Glutamatergic neuron (in vitro differentiated cells): ENCODE results near the gene BMF. TPM values are rescaled to one million over a fixed set of nuclear protein-coding genes. Genes with fewer than 3 reads are reported as not detected.

Source experiments
- DNase-seq: peaks from one replicate; pipeline ENCODE4 v3.0.0; 2022
- H3K27ac Mint-ChIP-seq: one replicate; pipeline ENCODE4 v1.8.0; 2020; ENCODE audit warnings: mild to moderate bottlenecking, mixed read lengths, inconsistent platforms; ENCODE audit not compliant: unreplicated experiment
- H3K27me3 Mint-ChIP-seq: one replicate; pipeline ENCODE4 v1.8.0; 2020; ENCODE audit warnings: mild to moderate bottlenecking, moderate library complexity, mixed read lengths, inconsistent platforms; ENCODE audit not compliant: unreplicated experiment
- H3K36me3 Mint-ChIP-seq: one replicate; pipeline ENCODE4 v1.8.0; 2020; ENCODE audit warnings: mild to moderate bottlenecking, mixed read lengths, inconsistent platforms; ENCODE audit not compliant: unreplicated experiment
- H3K4me1 Mint-ChIP-seq: one replicate; pipeline ENCODE4 v1.8.0; 2020; ENCODE audit warnings: mild to moderate bottlenecking, low read depth, mixed read lengths, inconsistent platforms; ENCODE audit not compliant: unreplicated experiment
- H3K4me3 Mint-ChIP-seq: one replicate; pipeline ENCODE4 v1.8.0; 2020; ENCODE audit warnings: mild to moderate bottlenecking, mixed read lengths, inconsistent platforms; ENCODE audit not compliant: unreplicated experiment
- H3K9me3 Mint-ChIP-seq: one replicate; pipeline ENCODE4 v1.8.0; 2020; ENCODE audit warnings: mild to moderate bottlenecking, moderate library complexity, mixed read lengths, inconsistent platforms; ENCODE audit not compliant: unreplicated experiment
- CTCF ChIP-seq: fragments of 200-600 bp; sonication (generic); IDR thresholded peaks from one replicate; pipeline ENCODE4 v1.5.0; 2021; ENCODE audit not compliant: partially characterized antibody, unreplicated experiment
- total RNA-seq: library from RNA; stranded (reverse); fragmentation: NEBNext Ultra II Directional; extraction: Animal tissue kit (Norgen Biotek cat#: 25700); gene quantifications from one replicate; pipeline ENCODE4 v1.2.1, GENCODE V29; 2021; ENCODE audit not compliant: unreplicated experiment

Gene BMF
- total RNA-seq, 1 donor from 2014 or later: 11.3 TPM

DNA sequence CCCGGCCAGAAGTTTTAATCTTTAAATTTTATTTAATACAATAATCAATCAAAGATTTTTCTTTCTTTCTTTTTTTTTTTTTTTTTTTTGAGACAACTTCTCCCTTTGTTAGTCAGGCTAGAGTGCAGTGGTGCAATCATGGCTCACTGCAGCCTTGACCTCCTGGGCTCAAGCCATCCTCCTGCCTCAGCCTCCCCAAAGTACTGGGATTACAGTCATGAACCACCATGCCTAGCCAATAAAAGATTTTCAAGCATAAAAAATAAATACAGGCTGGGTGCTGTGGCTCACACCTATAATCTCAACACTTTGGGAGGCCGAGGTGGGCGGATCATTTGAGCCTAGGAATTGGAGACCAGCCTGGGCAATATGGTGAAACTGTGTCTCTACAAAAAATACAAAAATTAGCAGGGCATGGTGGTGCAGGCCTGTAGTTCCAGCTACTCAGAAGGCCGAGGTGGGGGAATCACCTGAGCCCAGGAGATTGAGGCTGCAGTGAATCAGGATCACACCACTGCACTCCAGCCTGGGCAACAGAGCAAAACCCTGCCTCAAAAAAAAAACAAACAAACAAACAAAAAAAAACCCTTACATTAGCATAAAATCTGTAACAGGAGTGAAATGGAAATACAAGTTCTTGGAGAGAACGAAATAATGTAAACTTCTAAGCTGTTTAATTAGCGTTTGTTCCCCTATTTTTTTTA, 40.6 kb downstream of the BMF start:
- DNase-seq: no peak
- H3K27ac Mint-ChIP-seq: no peak overlapping the region
- no peak for TF ChIP-seq CTCF
- no peaks in the 10 kb centered on the region for H3K27me3 Mint-ChIP-seq
- peaks cover 2% of the 10 kb centered on the region for H3K4me1 Mint-ChIP-seq
- no peaks in the 10 kb centered on the region for H3K36me3 Mint-ChIP-seq
- H3K9me3 Mint-ChIP-seq: peaks cover 1% of the 10 kb centered on the region
- no peak overlapping the region for H3K4me3 Mint-ChIP-seq

GRCh38 chr15:40066589-40066988, 42.1 kb downstream of the BMF start:
- Mint-ChIP-seq H3K36me3 (no peaks in the 10 kb centered on the region), H3K9me3 (peaks cover 1% of the 10 kb centered on the region), H3K27ac (no peak overlapping the region), H3K27me3 (no peaks in the 10 kb centered on the region), H3K4me1 (peaks cover 2% of the 10 kb centered on the region), H3K4me3 (no peak overlapping the region)
- DNase-seq: no peak
- no peak for TF ChIP-seq CTCF

DNA sequence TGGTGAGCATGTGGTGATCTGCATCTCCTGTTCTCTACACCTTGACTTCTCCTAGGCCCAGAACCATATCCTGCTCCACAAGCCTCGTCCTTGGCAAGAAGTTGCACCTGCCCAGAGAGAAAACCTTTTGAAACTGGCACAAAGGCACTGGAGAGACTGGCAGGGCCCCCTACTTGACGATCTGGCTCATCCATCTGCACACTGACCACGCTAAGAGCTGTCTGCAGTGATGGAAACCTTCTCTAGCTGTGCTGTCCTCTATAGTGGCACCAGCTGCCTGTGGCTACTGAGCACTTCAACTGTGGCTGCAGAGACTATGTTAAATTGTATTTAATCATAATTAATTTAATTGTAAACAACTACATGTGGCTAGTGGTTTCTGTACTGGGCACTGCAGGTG, 43.5 kb downstream of the BMF start:
- no peak for DNase-seq
- no peak overlapping the region for H3K27ac Mint-ChIP-seq
- peaks cover 2% of the 10 kb centered on the region for H3K4me1 Mint-ChIP-seq
- H3K9me3 Mint-ChIP-seq: peaks cover 1% of the 10 kb centered on the region
- H3K36me3 Mint-ChIP-seq: no peaks in the 10 kb centered on the region
- H3K27me3 Mint-ChIP-seq: no peaks in the 10 kb centered on the region
- H3K4me3 Mint-ChIP-seq: no peak overlapping the region
- no peak for TF ChIP-seq CTCF

DNA sequence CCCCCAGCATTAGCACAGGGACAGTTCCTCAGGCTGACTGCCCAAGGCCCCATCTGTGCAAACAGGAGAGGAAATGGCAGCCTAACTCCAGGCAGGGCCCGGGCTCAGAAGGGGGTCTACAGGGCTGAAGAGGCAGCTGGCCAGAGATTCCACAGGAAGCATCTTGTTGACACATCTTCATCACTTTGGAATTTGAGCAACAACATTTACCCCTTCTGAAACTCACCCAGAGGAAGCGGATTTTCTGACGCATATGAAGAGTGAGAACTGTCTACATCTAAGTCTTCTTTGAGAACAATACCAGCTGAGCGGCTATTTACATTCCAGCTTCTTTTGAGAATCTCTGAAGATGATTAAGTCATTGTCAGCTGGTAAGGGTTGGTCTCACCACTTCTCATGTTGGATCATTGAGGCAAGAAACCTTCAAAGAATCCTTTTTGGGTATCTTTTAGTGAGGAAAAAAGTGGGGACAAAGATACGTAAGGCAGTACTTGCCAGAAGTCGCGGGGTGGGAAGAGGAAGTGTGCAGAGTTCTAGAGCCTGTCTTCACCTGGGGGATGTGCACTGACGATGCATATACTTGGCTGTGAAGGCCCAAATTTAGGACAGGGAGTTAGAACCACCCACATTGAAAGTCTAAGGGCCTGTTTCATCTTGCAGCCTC, 44.3 kb downstream of the BMF start:
- TF ChIP-seq CTCF: no peak
- no peaks in the 10 kb centered on the region for H3K4me1 Mint-ChIP-seq
- H3K9me3 Mint-ChIP-seq: peaks cover 3% of the 10 kb centered on the region
- no peak overlapping the region for H3K27ac Mint-ChIP-seq
- no peaks in the 10 kb centered on the region for H3K27me3 Mint-ChIP-seq
- no peak for DNase-seq
- H3K4me3 Mint-ChIP-seq: no peak overlapping the region
- no peaks in the 10 kb centered on the region for H3K36me3 Mint-ChIP-seq

- H3K9me3 Mint-ChIP-seq: peaks cover 3% of the 10 kb centered on the region
- DNase-seq: no peak
- TF ChIP-seq CTCF: no peak
- H3K27ac Mint-ChIP-seq: no peak overlapping the region
- no peaks in the 10 kb centered on the region for H3K4me1 Mint-ChIP-seq
- H3K4me3 Mint-ChIP-seq: no peak overlapping the region
- H3K27me3 Mint-ChIP-seq: no peaks in the 10 kb centered on the region
- no peaks in the 10 kb centered on the region for H3K36me3 Mint-ChIP-seq
These were observed 45.1 kb downstream of the BMF start for GRCh38 chr15:40063563-40064011.
